ENCODE data around the gene MARCHF6. TPM values are rescaled to one million over a fixed set of nuclear protein-coding genes. Genes with fewer than 3 reads are reported as not detected.

The MARCHF6 gene
- total RNA-seq, 1 donor: 69.5 TPM

- no peak overlapping the region for H3K4me3 ChIP-seq (ENCODE audit: low read depth, low read length)
- DNase-seq (ENCODE audit: low read depth): peak; percentile 87
- TF ChIP-seq CTCF (IDR thresholded peaks at IDR 0.05; ENCODE audit: insufficient read depth, low read depth, low read length): no peak
Observed at GRCh38 chr5:10400831-10401230, 47.3 kb downstream of the MARCHF6 start.

GRCh38 chr5:10401498-10401897, 48.0 kb downstream of the MARCHF6 start:
- no peak overlapping the region for H3K4me3 ChIP-seq (ENCODE audit: low read depth, low read length)
- TF ChIP-seq CTCF (IDR thresholded peaks at IDR 0.05; ENCODE audit: insufficient read depth, low read depth, low read length): no peak
- DNase-seq (ENCODE audit: low read depth): peak; percentile 61

Small RNAs within 50 kb of the gene (small RNA-seq; reads per million reads assigned to genes)
- not detected for gene RF00019

Other genes starting within 250 kb of the MARCHF6 start
- 13.2 and 16.8 TPM in 2 replicates for gene ATPSCKMT, start 103.8 kb upstream of the MARCHF6 start, total RNA-seq
- 313 and 425 TPM in 2 replicates for gene CCT5, start 103.4 kb upstream of the MARCHF6 start, total RNA-seq
- 4.2 and 8.2 TPM in 2 replicates for gene CMBL, start 45.8 kb upstream of the MARCHF6 start, total RNA-seq
- gene ROPN1L, start 88.2 kb downstream of the MARCHF6 start, total RNA-seq: 0.32 and 0.43 TPM in 2 replicates
- 1.6 and 2.6 TPM in 2 replicates for gene ANKRD33B, start 210.4 kb downstream of the MARCHF6 start, total RNA-seq

Measured in fibroblast of villous mesenchyme (primary cell).